B cell (primary cell): ENCODE data around the gene SMAD9.

Source experiments
- CTCF ChIP-seq: fragments of 200-600 bp; IDR thresholded peaks from one replicate; pipeline ENCODE4 v1.8.0; 2022; ENCODE audit warnings: antibody characterized with exemption, mild to moderate bottlenecking
- EZH2 ChIP-seq: IDR thresholded peaks from 2 replicates; pipeline ENCODE4 v1.6.1; 2012; ENCODE audit warnings: borderline replicate concordance, low read depth, mild to moderate bottlenecking, moderate library complexity, low read length; ENCODE audit not compliant: insufficient read depth, poor library complexity, severe bottlenecking

GRCh38 chr13:36831291-36831690, 88.7 kb downstream of the SMAD9 start:
- TF ChIP-seq CTCF (no peak), EZH2 (no peak)
